Uterus (tissue), 2 donors: ENCODE measurements around the gene TMEM201.

Source experiments
- POLR2A ChIP-seq, 2 donors: fragments of 450-650 bp; IDR thresholded peaks; one replicate each; pipeline ENCODE4 v1.6.1; 2016; ENCODE audit warnings: antibody characterized with exemption in 2 of 2, mild to moderate bottlenecking in 1 of 2, moderate library complexity in 1 of 2
- TF ChIP-seq, protein P1 (sequence below), 4 experiments: fragments of 200-600 bp in 2 of 4; fragments of 450-650 bp in 2 of 4; sonication (generic) in 2 of 4; IDR thresholded peaks; one replicate each; pipeline ENCODE4 v1.5.1; 2016 to 2019; ENCODE audit warnings: antibody characterized with exemption in 4 of 4, mild to moderate bottlenecking in 2 of 4, moderate library complexity in 1 of 4

DNA sequence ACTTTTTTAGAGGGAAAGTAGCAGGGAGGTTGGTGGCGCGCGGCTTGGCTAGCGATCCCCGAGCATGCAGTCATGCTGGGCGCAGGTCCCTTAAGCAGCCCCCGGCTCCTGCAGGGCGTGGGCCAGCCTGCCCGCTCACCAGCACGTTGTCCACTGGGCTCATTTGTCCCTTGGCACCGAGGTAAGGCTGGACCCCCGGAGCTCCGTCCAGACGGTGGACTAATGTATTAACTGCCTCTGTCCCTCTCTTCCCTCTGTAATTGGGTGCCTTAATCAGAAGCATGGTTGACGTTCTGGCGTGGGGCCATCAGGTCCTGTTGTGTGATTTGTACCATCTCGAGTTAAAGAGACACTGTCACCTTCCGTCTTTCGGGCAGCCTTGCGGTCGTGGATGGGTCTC lies 17.7 kb downstream of the TMEM201 start:
- TF ChIP-seq, protein P1, sequence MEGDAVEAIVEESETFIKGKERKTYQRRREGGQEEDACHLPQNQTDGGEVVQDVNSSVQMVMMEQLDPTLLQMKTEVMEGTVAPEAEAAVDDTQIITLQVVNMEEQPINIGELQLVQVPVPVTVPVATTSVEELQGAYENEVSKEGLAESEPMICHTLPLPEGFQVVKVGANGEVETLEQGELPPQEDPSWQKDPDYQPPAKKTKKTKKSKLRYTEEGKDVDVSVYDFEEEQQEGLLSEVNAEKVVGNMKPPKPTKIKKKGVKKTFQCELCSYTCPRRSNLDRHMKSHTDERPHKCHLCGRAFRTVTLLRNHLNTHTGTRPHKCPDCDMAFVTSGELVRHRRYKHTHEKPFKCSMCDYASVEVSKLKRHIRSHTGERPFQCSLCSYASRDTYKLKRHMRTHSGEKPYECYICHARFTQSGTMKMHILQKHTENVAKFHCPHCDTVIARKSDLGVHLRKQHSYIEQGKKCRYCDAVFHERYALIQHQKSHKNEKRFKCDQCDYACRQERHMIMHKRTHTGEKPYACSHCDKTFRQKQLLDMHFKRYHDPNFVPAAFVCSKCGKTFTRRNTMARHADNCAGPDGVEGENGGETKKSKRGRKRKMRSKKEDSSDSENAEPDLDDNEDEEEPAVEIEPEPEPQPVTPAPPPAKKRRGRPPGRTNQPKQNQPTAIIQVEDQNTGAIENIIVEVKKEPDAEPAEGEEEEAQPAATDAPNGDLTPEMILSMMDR (IDR thresholded peaks at IDR 0.05): no peak
- no peak for TF ChIP-seq POLR2A (IDR thresholded peaks at IDR 0.05)
